MM.1S (cell line): ENCODE measurements around the gene WIPF3.

Source experiments
- DNase-seq: peaks from one replicate; pipeline ENCODE4 v3.0.0-alpha.2; 2015
- H2AFZ ChIP-seq: fragments of 300-600 bp; sonication (generic); 2 replicates; pipeline ENCODE4 v1.6.0; 2016; ENCODE audit warnings: antibody characterized with exemption, low read length
- H3F3A ChIP-seq: fragments of 300-600 bp; sonication (generic); 2 replicates; pipeline ENCODE4 v1.6.1; 2016; ENCODE audit warnings: mild to moderate bottlenecking, antibody characterized with exemption, low read length, moderate library complexity, mixed read lengths; ENCODE audit not compliant: insufficient read depth
- H3K27ac ChIP-seq: fragments of 300-600 bp; sonication (generic); 2 replicates; pipeline ENCODE4 v1.5.1; 2016; ENCODE audit warnings: mild to moderate bottlenecking, low read length
- H3K27me3 ChIP-seq: fragments of 300-600 bp; sonication (generic); replicated peaks from 2 replicates; pipeline ENCODE4 v1.6.0; 2016; ENCODE audit warnings: low read length; ENCODE audit not compliant: insufficient read depth
- H3K36me3 ChIP-seq: fragments of 300-600 bp; sonication (generic); replicated peaks from 2 replicates; pipeline ENCODE4 v1.6.1; 2016; ENCODE audit warnings: mild to moderate bottlenecking, low read length, mixed read lengths; ENCODE audit not compliant: insufficient read depth
- H3K4me1 ChIP-seq: fragments of 300-600 bp; sonication (generic); 2 replicates; pipeline ENCODE4 v1.6.1; 2016; ENCODE audit warnings: low read length, mixed read lengths
- H3K4me2 ChIP-seq: fragments of 300-600 bp; sonication (generic); 2 replicates; pipeline ENCODE4 v1.6.0; 2016; ENCODE audit warnings: low read depth, low read length
- H3K4me3 ChIP-seq: fragments of 300-600 bp; sonication (generic); 2 replicates; pipeline ENCODE4 v1.5.1; 2016; ENCODE audit warnings: low read length, mixed read lengths
- H3K79me2 ChIP-seq: fragments of 300-600 bp; sonication (generic); 2 replicates; pipeline ENCODE4 v1.6.1; 2016; ENCODE audit warnings: mixed run types, low read length, mixed read lengths
- H3K9ac ChIP-seq: fragments of 300-600 bp; sonication (generic); 2 replicates; pipeline ENCODE4 v1.6.1; 2016; ENCODE audit warnings: low read length, mixed read lengths
- H3K9me2 ChIP-seq: fragments of 300-600 bp; sonication (generic); replicated peaks from 2 replicates; pipeline ENCODE4 v1.6.1; 2016; ENCODE audit warnings: mild to moderate bottlenecking, low read length, mixed read lengths; ENCODE audit not compliant: insufficient read depth
- H3K9me3 ChIP-seq: fragments of 300-600 bp; sonication (generic); replicated peaks from 2 replicates; pipeline ENCODE4 v1.6.1; 2016; ENCODE audit warnings: mild to moderate bottlenecking, low read length, mixed read lengths; ENCODE audit not compliant: insufficient read depth
- H4K20me1 ChIP-seq: fragments of 300-600 bp; sonication (generic); 2 replicates; pipeline ENCODE4 v1.6.1; 2016; ENCODE audit warnings: mild to moderate bottlenecking, low read length, moderate library complexity, mixed read lengths; ENCODE audit not compliant: insufficient read depth
- EZH2 ChIP-seq: fragments of 300-600 bp; sonication (generic); optimal IDR thresholded peaks from 2 replicates; pipeline ENCODE3; 2017; ENCODE audit warnings: low read depth, mild to moderate bottlenecking, antibody characterized with exemption, low read length, mixed read lengths
- EZH2phosphoT487 ChIP-seq: fragments of 300-600 bp; sonication (generic); IDR thresholded peaks from 2 replicates; pipeline ENCODE4 v1.6.1; 2018; ENCODE audit warnings: antibody characterized with exemption, low read length
- TF ChIP-seq, protein P1 (sequence below): fragments of 300-600 bp; sonication (generic); IDR thresholded peaks from 2 replicates; pipeline ENCODE4 v1.5.1; 2016; ENCODE audit warnings: antibody characterized with exemption, low read length, mixed read lengths

The WIPF3 gene

DNA sequence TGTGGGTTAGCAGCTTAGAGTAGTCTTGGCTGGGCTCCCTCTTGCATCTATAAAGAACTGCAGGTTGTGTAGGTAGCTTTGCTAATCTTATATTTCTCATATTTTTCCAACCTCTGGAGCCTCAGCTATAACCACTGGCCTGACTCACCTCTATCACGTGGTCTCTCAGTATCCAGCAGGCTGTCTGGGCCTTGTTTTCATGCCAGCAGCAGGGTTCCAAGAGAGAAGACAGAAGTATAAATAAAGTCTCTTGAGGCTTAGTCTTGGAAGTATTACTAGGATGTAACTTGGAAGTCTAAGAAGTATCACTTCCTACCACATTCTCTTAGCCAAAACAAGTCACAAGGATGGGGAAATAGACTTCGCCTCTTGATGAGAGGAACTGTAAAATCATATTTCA is 73.3 kb downstream of the WIPF3 start:
- no peak for DNase-seq
- Histone ChIP-seq H3K79me2 (no peaks in the 10 kb centered on the region), H2AFZ (no peak overlapping the region), H3K9ac (no peak overlapping the region), H3K27ac (no peak overlapping the region), H3K4me3 (no peak overlapping the region), H3K9me2 (no peaks in the 10 kb centered on the region), H3K9me3 (no peaks in the 10 kb centered on the region), H3F3A (no peaks in the 10 kb centered on the region), H4K20me1 (no peaks in the 10 kb centered on the region), H3K27me3 (no peaks in the 10 kb centered on the region), H3K36me3 (no peaks in the 10 kb centered on the region), H3K4me2 (no peak overlapping the region), H3K4me1 (no peaks in the 10 kb centered on the region)
- TF ChIP-seq EZH2 (no peak), EZH2phosphoT487 (no peak)
- TF ChIP-seq, protein P1, sequence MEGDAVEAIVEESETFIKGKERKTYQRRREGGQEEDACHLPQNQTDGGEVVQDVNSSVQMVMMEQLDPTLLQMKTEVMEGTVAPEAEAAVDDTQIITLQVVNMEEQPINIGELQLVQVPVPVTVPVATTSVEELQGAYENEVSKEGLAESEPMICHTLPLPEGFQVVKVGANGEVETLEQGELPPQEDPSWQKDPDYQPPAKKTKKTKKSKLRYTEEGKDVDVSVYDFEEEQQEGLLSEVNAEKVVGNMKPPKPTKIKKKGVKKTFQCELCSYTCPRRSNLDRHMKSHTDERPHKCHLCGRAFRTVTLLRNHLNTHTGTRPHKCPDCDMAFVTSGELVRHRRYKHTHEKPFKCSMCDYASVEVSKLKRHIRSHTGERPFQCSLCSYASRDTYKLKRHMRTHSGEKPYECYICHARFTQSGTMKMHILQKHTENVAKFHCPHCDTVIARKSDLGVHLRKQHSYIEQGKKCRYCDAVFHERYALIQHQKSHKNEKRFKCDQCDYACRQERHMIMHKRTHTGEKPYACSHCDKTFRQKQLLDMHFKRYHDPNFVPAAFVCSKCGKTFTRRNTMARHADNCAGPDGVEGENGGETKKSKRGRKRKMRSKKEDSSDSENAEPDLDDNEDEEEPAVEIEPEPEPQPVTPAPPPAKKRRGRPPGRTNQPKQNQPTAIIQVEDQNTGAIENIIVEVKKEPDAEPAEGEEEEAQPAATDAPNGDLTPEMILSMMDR: no peak

DNA sequence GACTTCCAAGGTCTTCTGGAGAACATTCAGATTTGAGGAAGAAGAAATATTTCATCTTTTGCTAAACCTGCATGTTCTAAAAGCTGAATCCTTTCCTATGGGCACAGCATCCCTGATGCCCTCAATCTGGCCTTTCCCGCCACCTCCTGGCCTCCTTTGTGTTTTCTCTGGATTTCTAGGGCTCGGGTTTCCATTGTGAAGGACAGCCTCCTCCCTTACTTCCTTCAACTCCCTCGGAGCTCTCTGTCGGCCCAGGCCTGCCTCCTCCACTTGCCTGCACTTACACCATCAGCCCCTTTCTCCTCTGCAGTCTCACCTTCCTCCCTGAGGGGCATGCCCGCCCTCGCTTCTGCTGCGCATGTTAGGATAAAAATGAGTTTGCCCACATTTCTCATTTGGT is 75.4 kb downstream of the WIPF3 start:
- TF ChIP-seq, protein P1: no peak
- no peak for TF ChIP-seq EZH2
- TF ChIP-seq EZH2phosphoT487: no peak
- Histone ChIP-seq H3K27me3 (no peaks in the 10 kb centered on the region), H3K9me2 (no peaks in the 10 kb centered on the region), H3K79me2 (no peaks in the 10 kb centered on the region), H4K20me1 (no peaks in the 10 kb centered on the region), H3K9ac (no peak overlapping the region), H2AFZ (no peak overlapping the region), H3K27ac (no peak overlapping the region), H3K4me1 (no peaks in the 10 kb centered on the region), H3F3A (no peaks in the 10 kb centered on the region), H3K9me3 (no peaks in the 10 kb centered on the region), H3K4me3 (no peak overlapping the region), H3K4me2 (no peak overlapping the region), H3K36me3 (no peaks in the 10 kb centered on the region)
- no peak for DNase-seq

DNA sequence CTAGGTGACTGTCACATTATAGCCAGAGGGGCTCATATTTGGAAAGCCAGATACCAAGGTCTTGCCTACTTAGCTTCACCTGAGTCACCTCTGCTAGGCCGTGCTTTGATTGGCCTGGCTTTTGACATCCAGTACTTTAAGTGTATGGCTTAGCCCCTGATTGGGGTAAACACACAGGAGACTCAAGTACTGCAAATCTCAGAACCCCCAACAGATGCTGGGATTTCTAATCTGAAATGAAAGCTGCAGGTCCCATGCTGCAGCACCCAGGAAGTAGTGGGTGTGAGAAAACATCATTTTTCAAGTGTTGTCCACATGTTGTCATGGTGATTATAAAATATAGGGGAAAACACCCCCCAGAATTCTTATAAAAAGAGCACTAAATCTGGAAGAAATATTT is 76.2 kb downstream of the WIPF3 start:
- TF ChIP-seq, protein P1: no peak
- no peak for TF ChIP-seq EZH2phosphoT487
- no peak for TF ChIP-seq EZH2
- Histone ChIP-seq H3K27me3 (no peaks in the 10 kb centered on the region), H3K4me2 (no peak overlapping the region), H3K27ac (no peak overlapping the region), H3K4me3 (no peak overlapping the region), H3K79me2 (no peaks in the 10 kb centered on the region), H2AFZ (no peak overlapping the region), H3K9me2 (no peaks in the 10 kb centered on the region), H3K36me3 (no peaks in the 10 kb centered on the region), H3K9ac (no peak overlapping the region), H3K9me3 (no peaks in the 10 kb centered on the region), H4K20me1 (no peaks in the 10 kb centered on the region), H3K4me1 (no peaks in the 10 kb centered on the region), H3F3A (no peaks in the 10 kb centered on the region)
- no peak for DNase-seq
